Islet precursor cell (in vitro differentiated cells): ENCODE data around the gene CKAP4.

Source experiments
- DNase-seq: peaks from one replicate; pipeline ENCODE4 v3.0.0-alpha.2; 2018

CKAP4 gene

DNA sequence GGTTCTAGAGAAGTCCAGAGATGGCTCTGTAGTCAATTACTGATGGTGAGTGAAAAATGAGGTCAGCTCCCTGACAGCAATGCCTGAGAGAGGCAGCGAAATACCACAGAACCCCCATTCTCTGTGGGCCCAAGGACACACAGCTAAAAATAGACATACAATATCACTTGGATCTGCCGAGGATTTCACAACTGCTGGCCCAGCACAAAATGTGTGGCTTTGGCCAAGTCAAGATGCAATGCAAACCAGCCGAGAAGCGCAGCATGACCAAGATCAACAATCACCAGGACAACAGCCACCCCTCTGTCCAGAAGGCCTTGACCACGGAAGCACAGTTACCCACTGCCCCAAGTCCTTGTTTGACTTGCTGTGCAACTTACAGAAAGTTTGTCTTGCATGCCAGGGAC lies 52.2 kb downstream of the CKAP4 start:
- DNase-seq = no peak

GRCh38 chr12:106194351-106194750 lies 53.5 kb downstream of the CKAP4 start:
- DNase-seq = no peak

DNA sequence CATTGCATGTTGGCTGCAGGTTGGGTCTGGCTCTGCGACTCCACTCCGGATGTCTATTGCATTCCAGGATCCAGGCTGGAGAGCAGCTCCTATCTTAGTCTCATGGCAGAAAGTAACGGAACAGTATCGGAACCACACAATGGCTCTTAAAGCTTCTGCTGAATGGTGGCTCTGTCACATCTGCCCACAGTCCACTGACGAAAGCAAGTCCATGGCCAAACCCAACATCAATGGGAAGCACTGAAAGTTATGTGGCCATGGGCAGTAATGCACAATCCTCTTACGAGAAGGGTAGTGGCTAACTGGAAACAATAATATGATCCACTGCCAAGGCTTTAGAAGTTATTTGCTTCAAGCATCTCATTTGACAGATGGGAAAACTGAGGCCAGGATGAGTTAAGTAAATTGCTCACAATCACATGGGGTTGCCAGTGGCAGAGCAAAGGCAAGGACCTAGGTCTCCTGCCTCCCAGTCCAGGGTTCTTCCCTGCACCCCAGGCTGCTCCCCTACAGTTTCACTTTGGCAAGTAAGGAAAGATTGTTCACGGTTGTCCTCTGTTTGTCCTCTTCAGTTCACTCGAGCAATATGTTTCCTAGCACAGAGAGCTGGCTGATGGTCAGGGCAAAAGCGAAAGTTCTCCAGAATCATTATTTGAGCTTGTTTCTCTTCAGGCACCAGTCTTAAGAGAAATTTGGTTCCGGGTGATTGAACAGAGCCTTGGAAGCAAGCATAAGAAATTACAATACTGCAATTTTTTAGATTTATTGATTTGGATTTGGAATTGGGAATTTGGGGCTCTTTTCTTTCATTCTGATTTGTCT lies 54.2 kb downstream of the CKAP4 start:
- no peak for DNase-seq

DNA sequence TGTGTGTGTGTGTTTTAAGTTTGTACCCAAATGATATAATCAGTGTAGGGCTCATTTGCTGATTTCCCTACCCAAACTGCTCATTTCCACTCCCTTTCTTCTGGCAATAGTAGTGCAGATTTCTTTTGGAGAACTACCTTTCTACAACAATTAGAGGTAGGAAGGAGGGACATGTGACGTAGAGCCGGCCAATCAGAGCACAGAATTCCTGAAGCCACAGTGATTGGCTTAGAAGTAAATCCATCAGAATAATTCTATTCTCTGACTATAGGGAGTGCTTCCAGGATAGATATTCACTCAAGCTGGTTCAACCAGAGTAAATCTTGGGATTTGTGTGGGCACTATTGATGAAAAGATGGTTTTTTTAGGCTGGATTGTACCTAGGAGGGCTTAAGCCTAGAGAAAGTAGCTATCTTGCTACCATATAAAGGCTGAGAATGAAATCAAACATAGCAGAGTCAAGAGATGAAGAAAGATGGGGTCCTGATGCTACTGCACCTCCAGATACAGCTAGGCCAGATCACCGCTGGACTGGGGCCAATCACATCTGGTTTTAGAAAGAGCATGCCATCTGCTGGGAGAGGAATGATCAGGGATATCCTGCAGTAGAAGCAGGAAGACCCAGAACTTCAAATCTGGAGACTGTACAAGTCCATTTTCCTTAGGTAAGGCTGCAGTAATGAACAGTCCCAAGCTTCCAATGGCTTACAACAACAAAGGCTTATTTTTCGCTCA lies 55.0 kb downstream of the CKAP4 start:
- DNase-seq = no peak

- no peak for DNase-seq
Observed at GRCh38 chr12:106190581-106190980, 57.2 kb downstream of the CKAP4 start.

- DNase-seq = no peak
Observed at GRCh38 chr12:106189341-106189740, 58.5 kb downstream of the CKAP4 start.

DNA sequence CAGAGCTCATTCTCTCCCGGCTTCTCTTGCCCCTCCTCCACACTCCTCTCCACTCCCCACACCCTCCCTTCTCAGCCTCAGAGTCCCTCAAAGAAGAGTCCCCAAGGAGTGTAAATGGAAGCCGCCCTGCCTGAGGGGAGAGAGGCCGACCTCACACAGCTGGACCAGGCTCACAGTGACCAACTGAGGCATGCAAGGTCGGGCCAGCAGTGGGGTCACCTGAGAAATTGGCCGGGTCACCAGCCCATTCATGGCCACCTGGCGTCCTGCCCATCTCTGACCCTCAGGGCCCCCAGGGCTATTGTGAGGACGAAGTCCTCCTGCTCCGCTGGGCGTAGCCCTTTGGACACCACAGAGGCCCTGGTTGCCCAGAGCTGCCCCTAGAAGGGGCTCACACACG lies 59.6 kb downstream of the CKAP4 start:
- no peak for DNase-seq
